22Rv1 (cell line): ENCODE measurements around the gene FHOD3.

Source experiments
- ZFX ChIP-seq: fragments of 450-650 bp; IDR thresholded peaks from 2 replicates; pipeline ENCODE4 v1.6.1; 2017; ENCODE audit warnings: antibody characterized with exemption, borderline replicate concordance
- TF ChIP-seq, protein P1 (sequence below): fragments of 450-650 bp; IDR thresholded peaks from 2 replicates; pipeline ENCODE4 v1.5.1; 2017; ENCODE audit warnings: mild to moderate bottlenecking

GRCh38 chr18:36391426-36392145, 94.1 kb downstream of the FHOD3 start:
- TF ChIP-seq, protein P1, sequence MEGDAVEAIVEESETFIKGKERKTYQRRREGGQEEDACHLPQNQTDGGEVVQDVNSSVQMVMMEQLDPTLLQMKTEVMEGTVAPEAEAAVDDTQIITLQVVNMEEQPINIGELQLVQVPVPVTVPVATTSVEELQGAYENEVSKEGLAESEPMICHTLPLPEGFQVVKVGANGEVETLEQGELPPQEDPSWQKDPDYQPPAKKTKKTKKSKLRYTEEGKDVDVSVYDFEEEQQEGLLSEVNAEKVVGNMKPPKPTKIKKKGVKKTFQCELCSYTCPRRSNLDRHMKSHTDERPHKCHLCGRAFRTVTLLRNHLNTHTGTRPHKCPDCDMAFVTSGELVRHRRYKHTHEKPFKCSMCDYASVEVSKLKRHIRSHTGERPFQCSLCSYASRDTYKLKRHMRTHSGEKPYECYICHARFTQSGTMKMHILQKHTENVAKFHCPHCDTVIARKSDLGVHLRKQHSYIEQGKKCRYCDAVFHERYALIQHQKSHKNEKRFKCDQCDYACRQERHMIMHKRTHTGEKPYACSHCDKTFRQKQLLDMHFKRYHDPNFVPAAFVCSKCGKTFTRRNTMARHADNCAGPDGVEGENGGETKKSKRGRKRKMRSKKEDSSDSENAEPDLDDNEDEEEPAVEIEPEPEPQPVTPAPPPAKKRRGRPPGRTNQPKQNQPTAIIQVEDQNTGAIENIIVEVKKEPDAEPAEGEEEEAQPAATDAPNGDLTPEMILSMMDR = no peak
- no peak for TF ChIP-seq ZFX
